ENCODE results near the gene MACROH2A2. TPM values are rescaled to one million over a fixed set of nuclear protein-coding genes. Genes with fewer than 3 reads are reported as not detected.

Gene MACROH2A2
- total RNA-seq, 1 donor from 2014 or later: not detected

- no peak for TF ChIP-seq CTCF (IDR thresholded peaks at IDR 0.05)
- CTCF ChIA-PET: no interaction called here
- no peaks in the 10 kb centered on the region for H3K27me3 Mint-ChIP-seq
- peak overlapping the region; percentile 90 for H3K4me3 Mint-ChIP-seq
- POLR2A ChIA-PET: no interaction called here
- peaks cover 9% of the 10 kb centered on the region for H3K36me3 Mint-ChIP-seq (ENCODE audit: low read depth)
- H3K9me3 Mint-ChIP-seq: no peaks in the 10 kb centered on the region
- H3K4me1 Mint-ChIP-seq: peaks cover 20% of the 10 kb centered on the region
- intact Hi-C loops (cut with micrococcal nuclease): loop anchor here (5.0 kb wide), 1 partner anchor 41 kb away; the partner anchor contains the start of gene SAR1A
- peak overlapping the region; percentile 82 for H3K27ac Mint-ChIP-seq
- DNase-seq: no peak
- ATAC-seq (ENCODE audit: low read depth): no peak
Observed at GRCh38 chr10:70131560-70131937, 78.9 kb downstream of the MACROH2A2 start.

- H3K9me3 Mint-ChIP-seq: no peaks in the 10 kb centered on the region
- no peaks in the 10 kb centered on the region for H3K27me3 Mint-ChIP-seq
- ATAC-seq (ENCODE audit: low read depth) (peak; percentile 87), DNase-seq (peak; percentile 55)
- peak within 1 kb of the TSS; percentile 82 for H3K27ac Mint-ChIP-seq
- TF ChIP-seq CTCF (IDR thresholded peaks at IDR 0.05): no peak
- peaks cover 19% of the 10 kb centered on the region for H3K4me1 Mint-ChIP-seq
- H3K36me3 Mint-ChIP-seq (ENCODE audit: low read depth): peaks cover 9% of the 10 kb centered on the region
- ChIA-PET POLR2A (interaction anchor here (0.7 to 1.2 kb wide), 2 partner anchors 14 to 43 kb away, joined by 4 to 9 read pairs; partner anchors contain the start of gene TYSND1), CTCF (interaction anchor here (1.7 kb wide), 1 partner anchor 14 kb away, joined by 8 read pairs; the partner anchor contains the start of gene TYSND1)
- intact Hi-C loops (cut with micrococcal nuclease): loop anchor here (1.0 to 5.0 kb wide), 2 partner anchors 13 to 40 kb away; partner anchors contain the start of gene SAR1A
- H3K4me3 Mint-ChIP-seq: peak within 1 kb of the TSS; percentile 90
Observed at GRCh38 chr10:70132098-70133029, 79.7 kb downstream of the MACROH2A2 start, which contains the start of gene AIFM2. Gene AIFM2 (minus strand): TSS chr10:70132825. CDS start chr10:70124084, 8,741 bp downstream.

- H3K4me1 Mint-ChIP-seq: peaks cover 19% of the 10 kb centered on the region
- no peak overlapping the region for H3K4me3 Mint-ChIP-seq
- H3K9me3 Mint-ChIP-seq: no peaks in the 10 kb centered on the region
- ChIA-PET CTCF (interaction anchor here (0.6 to 1.0 kb wide), 2 partner anchors 19 to 30 kb away, joined by 3 read pairs; no protein-coding TSS in a partner anchor), POLR2A (interaction anchor here (1.4 kb wide), 1 partner anchor 10 kb away, joined by 6 read pairs; the partner anchor contains the start of gene TYSND1)
- ATAC-seq (ENCODE audit: low read depth) (no peak), DNase-seq (no peak)
- no peaks in the 10 kb centered on the region for H3K27me3 Mint-ChIP-seq
- peaks cover 23% of the 10 kb centered on the region for H3K36me3 Mint-ChIP-seq (ENCODE audit: low read depth)
- no peak for TF ChIP-seq CTCF (IDR thresholded peaks at IDR 0.05)
- intact Hi-C loops (cut with micrococcal nuclease): no loop called here
- no peak overlapping the region for H3K27ac Mint-ChIP-seq
Observed at GRCh38 chr10:70135046-70135445, 82.4 kb downstream of the MACROH2A2 start.

- Mint-ChIP-seq H3K36me3 (ENCODE audit: low read depth) (peaks cover 23% of the 10 kb centered on the region), H3K4me1 (peaks cover 19% of the 10 kb centered on the region), H3K4me3 (no peak overlapping the region), H3K27ac (no peak overlapping the region), H3K27me3 (no peaks in the 10 kb centered on the region), H3K9me3 (no peaks in the 10 kb centered on the region)
- ATAC-seq (ENCODE audit: low read depth) (no peak), DNase-seq (no peak)
- intact Hi-C loops (cut with micrococcal nuclease): no loop called here
- TF ChIP-seq CTCF (IDR thresholded peaks at IDR 0.05): no peak
- ChIA-PET CTCF (interaction anchor here (0.6 to 1.0 kb wide), 2 partner anchors 11 to 31 kb away, joined by 3 to 4 read pairs; partner anchors contain the start of gene TYSND1), POLR2A (interaction anchor here (1.4 kb wide), 1 partner anchor 10 kb away, joined by 6 read pairs; the partner anchor contains the start of gene TYSND1)
Observed at GRCh38 chr10:70135684-70136083, 83.0 kb downstream of the MACROH2A2 start.

GRCh38 chr10:70137135-70137534, 84.5 kb downstream of the MACROH2A2 start:
- TF ChIP-seq CTCF (IDR thresholded peaks at IDR 0.05): no peak
- ChIA-PET CTCF (interaction anchor here (1.0 kb wide), 1 partner anchor 21 kb away, joined by 3 read pairs; no protein-coding TSS in a partner anchor), POLR2A (no interaction called here)
- no peak for ATAC-seq (ENCODE audit: low read depth)
- peaks cover 10% of the 10 kb centered on the region for H3K4me1 Mint-ChIP-seq
- intact Hi-C loops (cut with micrococcal nuclease): no loop called here
- H3K27me3 Mint-ChIP-seq: no peaks in the 10 kb centered on the region
- H3K27ac Mint-ChIP-seq: no peak overlapping the region
- no peaks in the 10 kb centered on the region for H3K9me3 Mint-ChIP-seq
- DNase-seq: no peak
- no peak overlapping the region for H3K4me3 Mint-ChIP-seq
- H3K36me3 Mint-ChIP-seq (ENCODE audit: low read depth): peaks cover 22% of the 10 kb centered on the region
